H1 (cell line): Measurements from ENCODE around the gene CAPNS1. TPM values are rescaled to one million over a fixed set of nuclear protein-coding genes. Genes with fewer than 3 reads are reported as not detected.
"Not testable (repeated sequence)": the region's sequence is repeated elsewhere in the genome, so short reads cannot be mapped to it uniquely, and the experiment has no call there.

Source experiments
- CTCF ChIA-PET: fragments of 300-600 bp; sonication (Branson Sonifier 250); formaldehyde crosslinking; loops from one replicate; lab custom pipeline; 2021; ENCODE audit not compliant: partially characterized antibody; lab: Charles Lee
- POLR2A ChIA-PET: fragments of 300-600 bp; sonication (Branson Sonifier 250); formaldehyde crosslinking; loops from one replicate; lab custom pipeline; 2021; ENCODE audit warnings: inconsistent platforms; ENCODE audit not compliant: partially characterized antibody; lab: Charles Lee
- DNase-seq, 2 experiments: peaks; one replicate each; pipeline versions ENCODE4 v3.0.0 to v3.0.0-alpha.2; 2010 to 2022; ENCODE audit warnings: low spot score in 2 of 2, low read depth in 1 of 2, mixed read lengths in 1 of 2
- FAIRE-seq: peaks from 2 replicates; lab custom pipeline; 2011; peaks lifted over from hg19 to GRCh38; lab: Jason Lieb, UNC
- H2AFZ ChIP-seq: 2 replicates; pipeline ENCODE4 v1.8.1; 2012; ENCODE audit warnings: low read length, inconsistent platforms
- H2AK5ac ChIP-seq: 2 replicates; pipeline ENCODE4 v1.6.1; 2013; ENCODE audit warnings: low read depth, low read length
- H2BK120ac ChIP-seq: replicated peaks from 2 replicates; pipeline ENCODE3; 2013; ENCODE audit warnings: low read depth, low read length, inconsistent platforms
- H2BK12ac ChIP-seq: 2 replicates; pipeline ENCODE4 v1.6.1; 2013; ENCODE audit warnings: low read depth, low read length
- H2BK15ac ChIP-seq: 2 replicates; pipeline ENCODE4 v1.6.1; 2013; ENCODE audit warnings: low read length
- H2BK20ac ChIP-seq: 2 replicates; pipeline ENCODE4 v1.6.1; 2013; ENCODE audit warnings: low read length
- H2BK5ac ChIP-seq: 2 replicates; pipeline ENCODE4 v1.6.1; 2013; ENCODE audit warnings: low read depth, low read length
- H3K14ac ChIP-seq: 2 replicates; pipeline ENCODE4 v1.6.1; 2013; ENCODE audit warnings: inconsistent platforms; ENCODE audit not compliant: insufficient read length
- H3K18ac ChIP-seq: 2 replicates; pipeline ENCODE4 v1.6.1; 2013; ENCODE audit warnings: low read length; ENCODE audit errors: extremely low read depth
- H3K23ac ChIP-seq: 2 replicates; pipeline ENCODE4 v1.6.1; 2013; ENCODE audit warnings: inconsistent platforms; ENCODE audit not compliant: insufficient read length
- H3K23me2 ChIP-seq: 2 replicates; pipeline ENCODE4 v1.6.1; 2013; ENCODE audit warnings: low read depth, low read length
- H3K27ac ChIP-seq: 2 replicates; pipeline ENCODE4 v1.6.1; 2011; ENCODE audit warnings: low read depth, low read length, inconsistent platforms
- H3K27me3 ChIP-seq, 4 experiments: replicated peaks in 1 of 4; 1 replicate in 1 of 4; 2 replicates in 3 of 4; pipeline versions ENCODE4 v1.6.1 to v1.8.1; 2011 to 2013; ENCODE audit warnings: low read length in 3 of 4, mild to moderate bottlenecking in 3 of 4, inconsistent platforms in 2 of 4, mixed read lengths in 2 of 4, moderate library complexity in 1 of 4; ENCODE audit not compliant: control insufficient read depth in 3 of 4, insufficient read depth in 3 of 4; ENCODE audit errors: extremely low read depth in 1 of 4
- H3K36me3 ChIP-seq, 4 experiments: 2 replicates each; pipeline versions ENCODE4 v1.6.1 to v1.8.1; 2011 to 2013; ENCODE audit warnings: mild to moderate bottlenecking in 4 of 4, low read length in 3 of 4, moderate library complexity in 2 of 4, control low read depth in 1 of 4, inconsistent platforms in 1 of 4; ENCODE audit not compliant: insufficient read depth in 4 of 4, control insufficient read depth in 2 of 4
- H3K4ac ChIP-seq: replicated peaks from 2 replicates; pipeline ENCODE3; 2013; ENCODE audit warnings: low read length, low read depth, mixed read lengths, inconsistent platforms; ENCODE audit not compliant: insufficient read length
- H3K4me1 ChIP-seq, 4 experiments: replicated peaks in 1 of 4; 1 replicate in 1 of 4; 2 replicates in 3 of 4; pipeline versions ENCODE4 v1.6.1 to v1.8.1; 2011 to 2013; ENCODE audit warnings: low read length in 3 of 4, inconsistent platforms in 2 of 4, mixed read lengths in 1 of 4; ENCODE audit not compliant: insufficient read depth in 4 of 4, control insufficient read depth in 3 of 4
- H3K4me2 ChIP-seq, 2 experiments: 2 replicates each; pipeline versions ENCODE4 v1.6.1 to v1.8.1; 2011 to 2013; ENCODE audit warnings: low read depth in 2 of 2, low read length in 2 of 2, control low read depth in 1 of 2, inconsistent platforms in 1 of 2, mild to moderate bottlenecking in 1 of 2; ENCODE audit not compliant: insufficient read depth in 1 of 2
- H3K4me3 ChIP-seq, 4 experiments: fragments of 200-600, 300-600 bp in 1 of 4; sonication (generic), shearing (Covaris generic), sonication (Bioruptor Twin) in 1 of 4; 2 replicates each; pipeline versions ENCODE4 v1.5.1 to v1.8.1; 2011 to 2016; ENCODE audit warnings: low read length in 4 of 4, low read depth in 3 of 4, control low read depth in 2 of 4, inconsistent platforms in 2 of 4, mild to moderate bottlenecking in 2 of 4, mixed read lengths in 1 of 4, moderate library complexity in 1 of 4; ENCODE audit not compliant: insufficient read depth in 2 of 4; ENCODE audit errors: extremely low read depth in 1 of 4
- H3K56ac ChIP-seq: replicated peaks from 2 replicates; pipeline ENCODE3; 2013; ENCODE audit warnings: low read depth, mild to moderate bottlenecking, mixed read lengths, low read length, inconsistent platforms; ENCODE audit not compliant: insufficient read length
- H3K79me1 ChIP-seq: 2 replicates; pipeline ENCODE4 v1.6.1; 2013; ENCODE audit warnings: low read depth, low read length, control low read depth
- H3K79me2 ChIP-seq, 2 experiments: 2 replicates each; pipeline versions ENCODE4 v1.6.1 to v1.8.1; 2012 to 2013; ENCODE audit warnings: low read length in 2 of 2, mild to moderate bottlenecking in 2 of 2, inconsistent platforms in 1 of 2; ENCODE audit not compliant: insufficient read depth in 2 of 2, control insufficient read depth in 1 of 2
- H3K9ac ChIP-seq, 4 experiments: replicated peaks in 1 of 4; 1 replicate in 1 of 4; 2 replicates in 3 of 4; pipeline versions ENCODE4 v1.6.1 to v1.8.1; 2011 to 2013; ENCODE audit warnings: low read depth in 3 of 4, low read length in 3 of 4, control low read depth in 2 of 4, mild to moderate bottlenecking in 2 of 4, moderate library complexity in 2 of 4, inconsistent platforms in 1 of 4; ENCODE audit errors: extremely low read depth in 1 of 4
- H3K9me3 ChIP-seq, 2 experiments: 2 replicates each; pipeline versions ENCODE4 v1.6.1 to v1.8.1; 2012 to 2013; ENCODE audit warnings: mild to moderate bottlenecking in 2 of 2, moderate library complexity in 2 of 2, control low read depth in 1 of 2, inconsistent platforms in 1 of 2, low read depth in 1 of 2, low read length in 1 of 2, mixed read lengths in 1 of 2; ENCODE audit not compliant: insufficient read depth in 2 of 2
- H4K20me1 ChIP-seq, 2 experiments: replicated peaks in 1 of 2; 2 replicates each; pipeline versions ENCODE3 to v1.8.1; 2011 to 2013; ENCODE audit warnings: inconsistent platforms in 2 of 2, low read length in 2 of 2, mild to moderate bottlenecking in 1 of 2; ENCODE audit not compliant: insufficient read depth in 2 of 2, control insufficient read depth in 1 of 2
- H4K5ac ChIP-seq: 2 replicates; pipeline ENCODE4 v1.6.1; 2013; ENCODE audit warnings: low read length, low read depth, mixed read lengths, inconsistent platforms; ENCODE audit not compliant: insufficient read length
- H4K8ac ChIP-seq: 2 replicates; pipeline ENCODE4 v1.8.0; 2013; ENCODE audit warnings: mild to moderate bottlenecking, moderate library complexity, low read length, inconsistent platforms; ENCODE audit not compliant: insufficient read depth; ENCODE audit errors: extremely low read depth
- H4K91ac ChIP-seq: replicated peaks from 2 replicates; pipeline ENCODE3; 2013; ENCODE audit warnings: low read length, mixed read lengths, inconsistent platforms; ENCODE audit not compliant: insufficient read length
- WGBS, 2 experiments: shearing (Covaris generic) in 1 of 2; methylation state at CpG; one replicate each; pipeline versions ENCODE4 v1.1.6 to v1.1.7; 2013 to 2015; ENCODE audit warnings: low lambda C conversion rate in 2 of 2, mixed read lengths in 2 of 2, inconsistent platforms in 1 of 2, low coverage in 1 of 2, missing lambda C conversion rate in 1 of 2; ENCODE audit not compliant: insufficient replicate concordance in 2 of 2, insufficient coverage in 1 of 2, insufficient read length in 1 of 2; ENCODE audit errors: extremely low coverage in 1 of 2, missing lambda C conversion rate in 1 of 2; 5-methylcytosine and 5-hydroxymethylcytosine counted together
- polyA plus RNA-seq, 7 experiments: library from polyadenylated mRNA; depleted of rRNA in 3 of 7; stranded (reverse) in 5 of 7; unstranded in 2 of 7; fragments of >200 nt in 5 of 7; fragments of 200-250 nt in 2 of 7; gene quantifications; 1 replicate in 5 of 7; 2 replicates in 1 of 7; 4 replicates in 1 of 7; pipeline versions ENCODE4 v1.2.1 to v1.2.3, GENCODE V29; 2011 to 2013; ENCODE audit warnings: missing spikeins in 2 of 7, mixed read lengths in 2 of 7
- total RNA-seq: library from RNA; stranded (reverse); fragmentation: NEBNext Ultra II Directional; extraction: Animal tissue kit (Norgen Biotek cat#: 25700); gene quantifications from 2 replicates; pipeline ENCODE4 v1.2.1, GENCODE V29; 2021

Gene CAPNS1
- total and polyA plus RNA-seq, 2 of the 8 experiments (the other 6 are each of a cell fraction or from before 2014, with no cell fraction given): 382 to 438 TPM

GRCh38 chr19:36173846-36174245, 34.0 kb downstream of the CAPNS1 start:
- DNase-seq, H2BK20ac ChIP-seq, H3K4ac ChIP-seq, H3K36me3 ChIP-seq, H3K79me1 ChIP-seq, H3K27ac ChIP-seq, H2BK5ac ChIP-seq, H2BK120ac ChIP-seq, H4K8ac ChIP-seq, H3K14ac ChIP-seq, H4K20me1 ChIP-seq, H3K27me3 ChIP-seq, H3K4me2 ChIP-seq, H3K23ac ChIP-seq, H3K9me3 ChIP-seq, H2AFZ ChIP-seq, H3K56ac ChIP-seq, H4K5ac ChIP-seq, H2BK15ac ChIP-seq, H3K9ac ChIP-seq, H3K18ac ChIP-seq, H2AK5ac ChIP-seq, H4K91ac ChIP-seq, H2BK12ac ChIP-seq, H3K79me2 ChIP-seq, H3K4me3 ChIP-seq, FAIRE-seq, H3K4me1 ChIP-seq, H3K23me2 ChIP-seq: not testable (repeated sequence)
- 86% methylated on average over 7 of the region's 8 CpGs; no CpG with 5 or more reads in 1 of the 2 experiments for WGBS, 2 experiments
- ChIA-PET POLR2A (interaction anchor here (1.1 to 5.8 kb wide), 3 partner anchors 30 to 46 kb away, joined by 3 to 36 read pairs (median 8); partner anchors contain the start of genes ZNF146 and ZNF565), CTCF (interaction anchor here (0.6 to 13.5 kb wide), 3 partner anchors 8 to 197 kb away, joined by 3 to 157 read pairs (median 7); no protein-coding TSS in a partner anchor)

GRCh38 chr19:36179077-36179476, 39.2 kb downstream of the CAPNS1 start:
- ChIA-PET CTCF (interaction anchor here (1.5 to 2.6 kb wide), 2 partner anchors 9 to 51 kb away, joined by 5 to 12 read pairs; no protein-coding TSS in a partner anchor), POLR2A (interaction anchor here (0.8 to 1.2 kb wide), 3 partner anchors 28 to 35 kb away, joined by 3 read pairs; partner anchors contain the start of genes ZNF146 and ZNF565)
- H3K4me2 ChIP-seq, H3K9ac ChIP-seq, H3K79me2 ChIP-seq, H3K79me1 ChIP-seq, H2BK5ac ChIP-seq, H3K56ac ChIP-seq, H3K27me3 ChIP-seq, H4K20me1 ChIP-seq, H2BK120ac ChIP-seq, H3K9me3 ChIP-seq, H3K4me1 ChIP-seq, H3K18ac ChIP-seq, H3K23ac ChIP-seq, DNase-seq, FAIRE-seq, H2BK12ac ChIP-seq, H3K36me3 ChIP-seq, H2BK20ac ChIP-seq, H2AFZ ChIP-seq, H3K23me2 ChIP-seq, H3K4me3 ChIP-seq, H4K5ac ChIP-seq, H2BK15ac ChIP-seq, H3K27ac ChIP-seq, H3K14ac ChIP-seq, H2AK5ac ChIP-seq, H3K4ac ChIP-seq, H4K91ac ChIP-seq, H4K8ac ChIP-seq: not testable (repeated sequence)
- WGBS, 2 experiments: 95% methylated on average over 2 of the region's 2 CpGs; no CpG with 5 or more reads in 1 of the 2 experiments
